NCI-H774 (cell line): ENCODE measurements around the gene TKTL2.
"Not testable (repeated sequence)": the region's sequence is repeated elsewhere in the genome, so short reads cannot be mapped to it uniquely, and the experiment has no call there.

Experiments used
- DNase-seq: peaks from one replicate; lab custom pipeline; 2025; lab: John Stamatoyannopoulos, UW

The TKTL2 gene

GRCh38 chr4:163447023-163447422 lies 26.5 kb downstream of the TKTL2 start:
- DNase-seq: not testable (repeated sequence)

GRCh38 chr4:163440040-163440439 lies 33.5 kb downstream of the TKTL2 start:
- peak; percentile 0 for DNase-seq
